ENCODE data around the gene ADAMTS16.
"Not testable (repeated sequence)": the region's sequence is repeated elsewhere in the genome, so short reads cannot be mapped to it uniquely, and the experiment has no call there.

Gene ADAMTS16

DNA sequence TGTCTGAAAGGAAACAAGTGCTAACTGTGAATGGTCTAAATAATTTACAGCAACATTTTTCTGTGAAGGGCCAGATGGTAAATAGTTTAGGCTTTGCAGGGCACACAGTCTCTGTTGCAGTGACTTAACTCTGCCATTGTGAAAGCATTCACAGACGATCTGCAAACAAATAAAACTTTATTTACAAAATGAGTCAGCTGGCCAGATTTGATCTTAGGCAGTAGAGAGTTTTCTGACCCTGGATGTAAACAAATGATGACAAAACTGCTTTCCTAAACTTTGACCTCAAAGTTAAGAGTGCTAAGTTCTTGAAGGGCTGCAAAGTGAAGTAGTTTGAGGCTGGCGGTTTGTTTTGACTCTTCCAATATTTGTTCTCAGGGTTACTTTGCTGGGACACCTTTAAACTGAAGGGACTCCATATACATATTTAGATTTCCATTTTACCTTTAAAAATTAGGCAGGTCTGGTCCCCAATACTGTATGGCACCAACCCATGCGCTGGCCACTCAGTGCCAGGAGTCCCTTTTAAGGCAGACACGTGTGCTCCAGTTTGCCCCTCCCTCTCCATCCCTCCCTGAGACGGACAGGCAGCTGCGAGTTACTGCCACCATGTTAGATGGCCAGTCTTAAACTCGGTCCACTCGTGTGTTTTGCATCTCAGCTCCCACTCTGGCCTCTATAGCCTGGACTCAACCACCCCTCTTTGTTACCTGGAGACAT, 4.0 kb upstream of the ADAMTS16 start:
- no peak for TF ChIP-seq POLR2A (IDR thresholded peaks at IDR 0.05; ENCODE audit: low read depth, low read length)
- no peak for FAIRE-seq
- DNase-seq (ENCODE audit: insufficient read length, low spot score) = no peak

DNA sequence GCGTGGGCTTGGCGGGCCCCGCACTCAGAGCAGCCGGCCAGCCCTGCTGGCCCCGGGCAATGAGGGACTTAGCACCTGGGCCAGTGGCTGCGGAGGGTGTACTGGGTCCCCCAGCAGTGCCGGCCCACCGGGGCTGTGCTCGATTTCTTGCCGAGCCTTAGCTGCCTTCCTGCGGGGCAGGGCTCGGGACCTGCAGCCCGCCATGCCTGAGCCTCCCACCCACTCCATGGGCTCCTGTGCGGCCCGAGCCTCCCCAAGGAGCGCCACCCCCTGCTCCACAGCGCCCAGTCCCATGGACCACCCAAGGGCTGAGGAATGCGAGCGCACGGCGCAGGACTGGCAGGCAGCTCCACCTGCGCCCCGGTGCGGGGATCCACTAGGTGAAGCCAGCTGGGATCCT, 2.3 kb upstream of the ADAMTS16 start:
- DNase-seq (ENCODE audit: insufficient read length, low spot score); FAIRE-seq: not testable (repeated sequence)

DNA sequence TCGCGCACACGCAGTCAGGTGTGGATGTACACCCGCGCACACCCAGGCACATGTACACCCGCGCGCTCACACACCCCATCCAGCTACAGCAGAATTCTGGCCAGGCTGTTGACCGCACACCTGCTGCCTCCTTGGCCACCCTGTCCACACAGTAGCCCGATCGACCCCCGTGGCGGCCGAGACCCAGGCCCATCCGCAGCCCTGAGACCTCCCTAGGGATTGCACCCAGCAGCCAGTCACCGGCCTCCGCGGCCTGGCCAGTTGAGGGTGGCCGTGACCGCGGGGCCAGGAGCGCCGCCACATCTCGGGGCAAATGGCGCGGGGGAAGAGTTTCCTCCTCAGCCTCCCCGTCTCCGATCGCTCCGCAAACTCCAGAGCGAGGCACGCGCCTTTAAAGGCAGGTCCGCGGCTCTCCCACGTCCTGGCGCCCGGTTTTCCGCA, 774 bp upstream of the ADAMTS16 start:
- TF ChIP-seq POLR2A (IDR thresholded peaks at IDR 0.05; ENCODE audit: low read depth, low read length) = no peak
- FAIRE-seq (no peak), DNase-seq (ENCODE audit: insufficient read length, low spot score) (no peak)

DNA sequence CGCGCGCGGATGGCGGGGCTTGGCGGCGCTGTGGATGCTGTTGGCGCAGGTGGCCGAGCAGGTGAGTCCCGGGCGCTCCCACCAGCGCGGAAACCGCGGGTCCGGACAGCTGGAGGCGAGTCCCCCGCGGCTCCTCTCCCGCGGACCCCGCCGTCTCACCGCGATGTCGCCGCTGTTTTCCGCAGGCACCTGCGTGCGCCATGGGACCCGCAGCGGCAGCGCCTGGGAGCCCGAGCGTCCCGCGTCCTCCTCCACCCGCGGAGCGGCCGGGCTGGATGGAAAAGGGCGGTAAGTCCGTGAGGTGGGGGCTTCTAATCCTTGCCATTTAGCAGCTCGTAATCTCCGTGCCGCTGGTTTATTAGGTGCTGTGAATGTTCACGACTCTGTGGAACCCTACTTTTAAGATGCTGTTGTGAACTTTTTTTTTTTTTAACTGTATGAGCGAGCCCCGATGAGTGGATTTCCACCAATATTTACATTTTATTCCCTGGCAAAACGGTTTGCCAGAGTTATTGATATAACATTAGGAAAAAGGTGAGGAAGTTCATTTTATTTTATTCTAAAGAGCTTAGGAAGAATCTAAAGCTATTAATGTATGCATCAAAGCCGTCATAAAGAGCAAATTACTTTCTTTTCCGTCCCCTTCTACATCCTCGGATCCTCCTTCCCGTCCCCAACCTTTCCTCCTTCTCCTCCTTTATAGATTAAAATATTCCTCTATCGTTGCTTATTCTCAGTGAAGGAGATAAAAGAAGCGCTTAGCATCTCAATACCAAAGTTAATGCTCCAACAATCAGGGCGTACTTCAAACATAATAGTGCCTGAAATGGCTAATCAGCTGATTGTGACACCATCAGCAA, 579 bp downstream of the ADAMTS16 start:
- no peak for TF ChIP-seq POLR2A (IDR thresholded peaks at IDR 0.05; ENCODE audit: low read depth, low read length)
- no peak for DNase-seq (ENCODE audit: insufficient read length, low spot score)
- FAIRE-seq = no peak

DNA sequence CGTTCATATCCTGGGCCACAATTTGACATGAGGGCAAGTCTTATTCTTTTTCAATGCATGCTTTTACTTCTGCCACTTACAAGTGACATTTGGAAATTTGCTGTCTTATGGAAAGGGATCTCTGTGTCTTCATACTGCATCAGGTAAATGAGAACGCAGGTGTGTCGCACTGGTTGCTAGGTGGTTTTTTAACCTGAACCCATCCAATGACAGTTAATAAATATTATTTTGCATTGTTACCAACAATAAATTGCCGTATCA, 1.1 kb downstream of the ADAMTS16 start:
- TF ChIP-seq POLR2A (IDR thresholded peaks at IDR 0.05; ENCODE audit: low read depth, low read length) = no peak
- no peak for FAIRE-seq
- DNase-seq (ENCODE audit: insufficient read length, low spot score) = no peak

DNA sequence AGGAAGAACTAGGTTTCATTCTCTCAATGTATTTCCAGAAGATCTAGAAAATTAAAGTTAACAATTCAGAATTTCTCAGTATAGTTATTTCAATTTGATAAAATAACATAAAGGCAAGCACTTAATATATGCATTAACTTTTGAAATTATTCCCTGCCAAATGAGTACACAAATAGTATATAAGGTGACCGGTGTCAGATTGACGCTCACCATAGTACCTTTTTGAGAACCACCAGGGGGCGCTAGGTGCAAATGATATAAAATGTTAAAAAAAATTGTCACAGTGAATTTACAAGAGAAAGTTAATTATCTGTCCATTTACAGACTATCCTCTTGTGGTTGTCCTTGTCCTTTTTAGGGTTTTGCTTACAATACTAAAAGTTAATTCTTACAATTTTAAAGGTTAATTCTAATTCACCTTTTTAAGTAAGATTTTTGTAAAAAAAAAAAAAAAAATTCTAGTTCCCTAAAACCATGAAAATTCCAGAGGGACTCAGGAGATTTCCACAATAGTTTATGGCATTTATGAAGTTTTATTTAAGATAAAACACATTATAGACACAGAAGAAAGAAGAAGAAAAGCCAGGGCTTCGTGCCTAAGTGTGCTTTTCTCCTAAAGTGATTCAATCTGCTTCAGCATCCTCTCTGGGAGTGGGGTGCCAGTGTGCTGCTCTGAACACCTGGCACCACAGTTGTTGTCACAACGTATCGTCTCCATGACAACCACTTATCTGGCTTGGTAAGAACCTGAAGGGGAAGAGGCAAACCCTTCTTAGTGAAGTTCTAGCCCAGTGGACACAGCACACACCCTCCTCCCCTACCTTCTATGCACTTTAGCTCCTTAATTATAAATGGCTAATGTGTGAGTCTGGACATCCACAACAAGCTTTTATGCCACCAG, 1.7 kb downstream of the ADAMTS16 start:
- FAIRE-seq (no peak), DNase-seq (ENCODE audit: insufficient read length, low spot score) (peak; percentile 65)
- TF ChIP-seq POLR2A (IDR thresholded peaks at IDR 0.05; ENCODE audit: low read depth, low read length) = no peak

DNA sequence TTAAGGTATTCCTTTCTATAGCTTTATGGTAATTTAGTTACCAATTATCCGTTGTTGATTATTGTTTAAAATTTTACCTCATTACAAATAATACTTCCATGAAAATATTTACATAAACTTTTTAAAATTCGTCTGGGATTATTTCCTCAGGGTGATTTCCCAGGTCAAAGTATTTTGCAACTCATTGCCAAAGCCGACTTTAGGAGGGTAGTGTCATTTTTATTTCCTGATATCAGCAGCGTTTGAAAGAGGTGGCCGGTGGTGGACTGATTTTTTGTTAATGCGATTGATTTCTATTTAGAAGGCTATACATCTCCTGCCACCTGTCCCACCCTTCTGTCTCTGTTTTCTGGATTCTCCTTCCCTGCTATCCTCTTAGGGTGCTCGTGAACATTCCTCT, 4.3 kb downstream of the ADAMTS16 start:
- no peak for DNase-seq (ENCODE audit: insufficient read length, low spot score)
- no peak for FAIRE-seq
- no peak for TF ChIP-seq POLR2A (IDR thresholded peaks at IDR 0.05; ENCODE audit: low read depth, low read length)

DNA sequence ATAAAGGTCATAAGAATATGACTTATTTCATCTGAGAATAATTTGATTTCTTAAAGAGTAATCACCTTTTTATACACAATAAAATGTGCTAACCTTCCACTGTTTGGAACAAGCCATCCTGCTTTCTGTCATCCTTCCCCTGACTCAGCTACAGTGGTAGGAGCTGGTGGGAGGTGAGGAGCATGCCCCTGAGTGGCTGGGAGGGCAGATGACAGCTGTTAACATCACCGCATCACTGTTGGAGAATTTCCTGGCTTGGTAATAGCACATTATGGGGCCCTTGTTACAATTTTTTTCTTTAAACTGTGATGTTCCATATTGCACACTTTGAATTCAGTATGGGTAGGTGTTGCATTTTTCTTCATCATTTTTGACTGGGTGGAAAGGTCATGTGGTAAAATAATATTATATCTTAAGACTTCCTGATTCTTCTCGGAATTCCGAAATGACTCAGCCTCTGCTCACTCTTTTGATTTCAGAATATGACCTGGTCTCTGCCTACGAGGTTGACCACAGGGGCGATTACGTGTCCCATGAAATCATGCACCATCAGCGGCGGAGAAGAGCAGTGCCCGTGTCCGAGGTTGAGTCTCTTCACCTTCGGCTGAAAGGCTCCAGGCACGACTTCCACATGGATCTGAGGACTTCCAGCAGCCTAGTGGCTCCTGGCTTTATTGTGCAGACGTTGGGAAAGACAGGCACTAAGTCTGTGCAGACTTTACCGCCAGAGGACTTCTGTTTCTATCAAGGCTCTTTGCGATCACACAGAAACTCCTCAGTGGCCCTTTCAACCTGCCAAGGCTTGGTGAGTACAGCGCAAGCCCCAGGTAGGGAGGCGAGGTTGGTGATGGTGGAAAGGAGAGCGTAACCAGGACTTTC, 5.8 kb downstream of the ADAMTS16 start:
- DNase-seq (ENCODE audit: insufficient read length, low spot score) (peak; percentile 78), FAIRE-seq (peak; percentile 98)

DNA sequence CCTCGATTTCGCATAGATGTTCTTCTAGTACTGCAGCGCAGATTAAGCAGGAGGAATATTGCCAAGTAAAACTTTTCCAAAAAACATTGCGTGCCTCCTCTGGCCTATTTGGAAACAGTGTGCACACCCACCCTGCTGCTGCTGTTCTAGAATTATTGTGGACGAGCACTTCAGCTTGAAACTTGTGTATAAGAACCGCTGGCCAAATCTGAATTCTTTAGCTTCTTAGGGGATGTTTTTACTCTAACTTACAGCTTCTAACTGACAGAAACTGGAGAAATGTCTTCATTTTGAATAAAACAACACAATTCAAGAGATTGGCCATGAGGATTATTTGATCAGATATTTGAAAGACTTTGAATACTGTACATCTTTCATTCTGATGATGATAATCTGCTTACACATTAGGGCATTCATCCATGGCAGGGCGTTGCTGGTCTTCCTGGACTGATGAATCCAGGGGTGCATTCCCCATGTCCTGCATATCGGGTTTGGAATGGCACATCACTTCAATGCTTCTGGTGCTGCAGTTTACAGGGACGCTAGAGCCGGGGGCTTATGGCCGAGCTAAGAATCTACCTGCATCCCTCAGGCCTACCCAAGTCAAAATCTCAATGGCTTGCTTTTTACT, 6.5 kb downstream of the ADAMTS16 start:
- FAIRE-seq (no peak), DNase-seq (ENCODE audit: insufficient read length, low spot score) (no peak)
- no peak for TF ChIP-seq POLR2A (IDR thresholded peaks at IDR 0.05; ENCODE audit: low read depth, low read length)

More for the DNA sequence above, 5.8 kb downstream of the ADAMTS16 start:
- TF ChIP-seq POLR2A (IDR thresholded peaks at IDR 0.05; ENCODE audit: low read depth, low read length) = no peak

DNA sequence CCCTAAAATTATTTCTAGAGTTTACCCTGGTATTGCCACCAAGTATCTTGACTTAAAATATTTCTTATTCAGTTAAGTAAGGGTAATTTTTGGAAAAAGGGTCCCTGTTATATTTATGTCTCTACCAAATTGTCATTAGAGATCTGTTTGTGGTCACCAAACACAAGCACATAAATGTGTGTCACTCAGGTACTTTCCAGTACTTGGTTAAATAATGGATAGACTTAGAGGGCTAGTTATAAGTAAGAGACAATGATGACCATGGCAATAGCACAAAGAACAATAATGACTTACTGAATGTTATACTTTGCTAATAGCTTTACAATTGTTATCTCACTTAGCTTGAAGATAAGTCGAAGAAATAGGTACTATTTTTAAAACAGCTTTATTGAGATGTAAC, 9.0 kb downstream of the ADAMTS16 start:
- no peak for TF ChIP-seq POLR2A (IDR thresholded peaks at IDR 0.05; ENCODE audit: low read depth, low read length)

DNA sequence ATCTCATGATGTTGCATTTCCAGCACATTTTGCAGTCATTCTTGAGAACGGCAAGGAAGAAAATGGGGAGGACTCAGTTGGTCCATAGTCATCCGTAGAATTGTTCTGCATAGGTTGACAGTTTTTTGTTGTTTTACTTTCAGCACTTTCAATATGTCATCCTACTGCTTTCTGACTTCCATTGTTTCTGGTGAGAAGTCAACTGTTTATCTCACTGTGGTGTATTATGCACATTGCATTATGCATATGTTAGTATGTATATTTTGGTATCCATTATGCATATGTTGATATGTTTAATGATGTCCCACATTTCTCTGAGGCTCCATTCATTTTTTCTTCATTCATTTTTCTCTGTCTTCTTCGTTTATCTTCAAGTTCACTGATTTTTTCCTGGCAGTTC, 10.5 kb downstream of the ADAMTS16 start:
- DNase-seq (ENCODE audit: insufficient read length, low spot score) (no peak), FAIRE-seq (no peak)
- TF ChIP-seq POLR2A (IDR thresholded peaks at IDR 0.05; ENCODE audit: low read depth, low read length) = no peak

More for the DNA sequence above, 9.0 kb downstream of the ADAMTS16 start:
- no peak for DNase-seq (ENCODE audit: insufficient read length, low spot score)
- FAIRE-seq = no peak

DNA sequence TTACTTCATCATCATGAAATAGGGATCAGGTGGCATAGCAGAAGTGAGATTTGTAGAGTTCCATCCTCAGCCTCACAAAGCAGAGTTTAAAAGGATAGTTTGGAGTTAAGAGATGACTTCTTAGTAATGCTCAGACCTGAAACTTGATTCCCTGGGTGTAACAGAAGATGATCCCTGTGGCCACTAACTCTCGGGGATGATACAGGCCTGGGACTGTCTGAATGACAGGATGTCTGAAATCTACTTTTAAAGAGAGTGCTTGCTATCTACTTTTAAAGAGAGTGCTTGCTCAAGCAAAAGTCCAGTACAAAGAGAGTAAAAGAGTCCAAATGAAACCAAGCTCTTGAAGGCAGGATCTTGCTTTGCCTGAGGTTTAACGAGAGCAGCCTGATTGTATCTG, 14.6 kb downstream of the ADAMTS16 start:
- TF ChIP-seq POLR2A (IDR thresholded peaks at IDR 0.05; ENCODE audit: low read depth, low read length) = no peak
- FAIRE-seq (no peak), DNase-seq (ENCODE audit: insufficient read length, low spot score) (no peak)

DNA sequence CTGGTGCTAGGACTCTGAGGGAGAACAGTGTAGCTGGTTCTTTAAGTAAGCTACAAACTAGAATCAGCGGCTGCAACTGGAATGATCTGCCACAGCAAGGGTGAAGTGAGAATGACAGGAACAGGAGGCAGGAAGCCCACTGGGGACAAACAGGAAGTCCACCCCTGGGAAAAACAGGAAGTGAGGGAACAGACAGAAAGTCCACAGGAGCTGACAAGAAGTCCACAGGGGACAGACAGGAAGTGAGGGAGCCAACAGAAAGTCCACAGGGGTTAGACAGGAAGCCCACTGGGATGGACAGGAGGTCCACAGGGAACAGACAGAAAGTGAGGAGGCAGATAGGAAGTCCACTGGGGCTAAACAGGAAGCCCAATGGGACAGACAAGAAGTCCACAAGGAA, 15.5 kb downstream of the ADAMTS16 start:
- no peak for FAIRE-seq

More for the DNA sequence above, 15.5 kb downstream of the ADAMTS16 start:
- DNase-seq (ENCODE audit: insufficient read length, low spot score) = no peak
- TF ChIP-seq POLR2A (IDR thresholded peaks at IDR 0.05; ENCODE audit: low read depth, low read length) = no peak

All from H54 (cell line).